Adipocyte (in vitro differentiated cells): Measurements from ENCODE around the gene BUB3.

Experiments
- DNase-seq: peaks from one replicate; pipeline ENCODE4 v3.0.0-alpha.2; 2015; ENCODE audit warnings: low read depth
- H3K27me3 ChIP-seq: replicated peaks from 2 replicates; pipeline ENCODE4 v1.7.0; 2013; ENCODE audit warnings: mild to moderate bottlenecking, low read length, moderate library complexity; ENCODE audit not compliant: control insufficient read depth, insufficient read depth
- H3K36me3 ChIP-seq: 2 replicates; pipeline ENCODE4 v1.7.0; 2013; ENCODE audit warnings: low read length, mild to moderate bottlenecking, moderate library complexity; ENCODE audit not compliant: control insufficient read depth, insufficient read depth, severe bottlenecking
- H3K4me1 ChIP-seq: 2 replicates; pipeline ENCODE4 v1.7.0; 2013; ENCODE audit warnings: mild to moderate bottlenecking, low read length, moderate library complexity; ENCODE audit not compliant: control insufficient read depth, insufficient read depth
- H3K4me3 ChIP-seq: 2 replicates; pipeline ENCODE4 v1.7.0; 2013; ENCODE audit warnings: mild to moderate bottlenecking, low read length, moderate library complexity
- H3K9ac ChIP-seq: 2 replicates; pipeline ENCODE4 v1.7.0; 2013; ENCODE audit warnings: mild to moderate bottlenecking, low read length, moderate library complexity
- H3K9me3 ChIP-seq: 2 replicates; pipeline ENCODE4 v1.7.0; 2013; ENCODE audit warnings: mild to moderate bottlenecking, low read length, moderate library complexity; ENCODE audit not compliant: control insufficient read depth

The BUB3 gene

GRCh38 chr10:123149568-123150270 is 4.5 kb upstream of the BUB3 start:
- no peak overlapping the region for H3K9ac ChIP-seq
- peak; percentile 49 for DNase-seq
- peak overlapping the region; percentile 77 for H3K4me3 ChIP-seq
- H3K27me3 ChIP-seq: peaks cover 70% of the 10 kb centered on the region
- H3K9me3 ChIP-seq: no peaks in the 10 kb centered on the region
- H3K36me3 ChIP-seq: no peaks in the 10 kb centered on the region
- H3K4me1 ChIP-seq: peaks cover 12% of the 10 kb centered on the region

- Histone ChIP-seq H3K27me3 (peaks cover 63% of the 10 kb centered on the region), H3K9me3 (no peaks in the 10 kb centered on the region), H3K4me3 (peak overlapping the region; percentile 77), H3K4me1 (peaks cover 16% of the 10 kb centered on the region), H3K36me3 (no peaks in the 10 kb centered on the region), H3K9ac (no peak overlapping the region)
- no peak for DNase-seq
Measured at GRCh38 chr10:123150271-123150985, 3.8 kb upstream of the BUB3 start.

GRCh38 chr10:123150986-123151736 is 3.0 kb upstream of the BUB3 start:
- H3K27me3 ChIP-seq: peaks cover 56% of the 10 kb centered on the region
- H3K9ac ChIP-seq: no peak overlapping the region
- H3K4me1 ChIP-seq: peaks cover 23% of the 10 kb centered on the region
- peaks cover 4% of the 10 kb centered on the region for H3K36me3 ChIP-seq
- no peaks in the 10 kb centered on the region for H3K9me3 ChIP-seq
- peak; percentile 14 for DNase-seq
- peak overlapping the region; percentile 72 for H3K4me3 ChIP-seq

DNA sequence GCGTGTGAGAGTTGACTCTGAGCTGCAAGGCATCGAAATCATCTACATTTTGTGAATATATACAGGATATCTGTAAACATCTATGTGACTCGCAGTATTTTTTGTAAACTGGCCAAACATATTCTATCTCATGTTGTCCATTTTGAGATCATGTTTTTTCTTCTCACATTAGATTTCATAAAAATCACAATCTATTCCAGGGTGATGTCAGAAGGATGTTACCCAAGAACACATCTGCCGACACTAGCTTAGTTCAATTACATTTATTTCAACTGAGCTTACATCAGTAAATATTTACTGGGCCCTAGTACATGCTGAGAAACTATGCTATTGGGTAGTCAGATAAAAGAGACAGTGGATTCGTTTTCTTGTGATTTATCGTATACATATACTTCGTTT is 2.5 kb upstream of the BUB3 start:
- Histone ChIP-seq H3K27me3 (peaks cover 56% of the 10 kb centered on the region), H3K9ac (no peak overlapping the region), H3K4me1 (peaks cover 26% of the 10 kb centered on the region), H3K36me3 (peaks cover 10% of the 10 kb centered on the region), H3K9me3 (no peaks in the 10 kb centered on the region), H3K4me3 (no peak overlapping the region)
- no peak for DNase-seq

DNA sequence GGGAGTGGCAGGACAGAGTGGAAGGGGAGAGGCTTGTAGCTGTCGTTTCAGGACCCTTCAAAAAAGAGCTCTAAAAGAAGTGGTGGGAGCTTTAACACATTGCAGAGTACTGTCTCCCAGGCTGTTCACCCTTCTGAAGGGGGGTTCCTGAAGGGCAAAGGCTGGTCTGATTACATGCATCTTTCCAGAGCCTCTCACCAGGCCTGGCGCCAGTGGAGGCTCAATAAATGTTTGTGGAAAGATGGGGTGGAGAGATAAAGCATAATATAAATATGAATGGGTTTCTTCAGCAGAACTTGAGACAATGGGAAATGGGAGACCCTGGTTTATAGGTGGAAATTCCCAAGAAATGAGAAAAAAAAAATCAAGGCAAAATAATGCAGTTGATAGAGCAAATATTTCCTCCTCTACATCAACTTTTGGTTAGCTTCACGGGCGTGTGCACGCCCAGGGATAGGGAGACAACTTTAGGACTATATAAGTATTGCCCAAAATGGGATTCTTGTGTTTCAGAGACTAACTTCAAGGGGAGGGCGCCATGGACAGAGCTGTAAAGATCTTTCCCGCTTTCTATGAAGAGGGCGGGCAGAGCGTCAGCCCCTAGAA is 613 bp upstream of the BUB3 start:
- DNase-seq: no peak
- Histone ChIP-seq H3K4me1 (peaks cover 35% of the 10 kb centered on the region), H3K4me3 (no peak overlapping the region), H3K9me3 (no peaks in the 10 kb centered on the region), H3K36me3 (peaks cover 28% of the 10 kb centered on the region), H3K9ac (no peak overlapping the region), H3K27me3 (peaks cover 40% of the 10 kb centered on the region)

DNA sequence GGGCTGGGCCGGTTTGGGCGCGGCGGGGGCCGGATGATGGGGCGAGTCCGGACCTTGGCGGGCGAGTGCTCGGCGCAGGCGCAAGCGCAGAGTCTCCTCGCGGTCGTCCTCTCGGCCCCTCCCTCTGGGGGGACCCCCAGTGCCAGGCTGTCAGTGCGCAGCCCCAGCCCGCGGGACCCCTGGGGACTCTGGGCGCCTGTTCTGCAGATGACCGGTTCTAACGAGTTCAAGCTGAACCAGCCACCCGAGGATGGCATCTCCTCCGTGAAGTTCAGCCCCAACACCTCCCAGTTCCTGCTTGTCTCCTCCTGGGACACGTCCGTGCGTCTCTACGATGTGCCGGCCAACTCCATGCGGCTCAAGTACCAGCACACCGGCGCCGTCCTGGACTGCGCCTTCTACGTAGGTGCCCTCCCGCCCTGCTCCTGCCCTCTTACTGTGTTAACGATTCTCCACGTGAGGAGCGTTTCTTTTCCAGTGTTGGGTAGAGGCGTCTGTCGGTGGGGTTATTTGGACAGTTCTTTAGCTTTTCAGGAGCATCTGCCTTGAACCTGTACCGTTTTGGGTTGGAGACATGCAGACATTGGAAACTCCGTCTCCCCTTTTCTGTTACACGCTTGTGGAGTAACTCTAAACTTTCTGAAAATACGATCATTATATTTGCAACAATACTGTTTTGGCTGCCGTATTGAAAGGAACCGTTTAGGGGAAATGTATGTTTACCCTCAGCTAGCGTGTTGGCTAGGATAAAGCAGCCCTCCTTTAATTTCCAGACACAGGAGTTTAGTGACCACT is 706 bp downstream of the BUB3 start:
- Histone ChIP-seq H3K9me3 (no peaks in the 10 kb centered on the region), H3K27me3 (peaks cover 29% of the 10 kb centered on the region), H3K4me3 (peak overlapping the region; percentile 97), H3K9ac (peak overlapping the region; percentile 98), H3K4me1 (peaks cover 35% of the 10 kb centered on the region), H3K36me3 (peaks cover 28% of the 10 kb centered on the region)
- peak; percentile 80 for DNase-seq

DNA sequence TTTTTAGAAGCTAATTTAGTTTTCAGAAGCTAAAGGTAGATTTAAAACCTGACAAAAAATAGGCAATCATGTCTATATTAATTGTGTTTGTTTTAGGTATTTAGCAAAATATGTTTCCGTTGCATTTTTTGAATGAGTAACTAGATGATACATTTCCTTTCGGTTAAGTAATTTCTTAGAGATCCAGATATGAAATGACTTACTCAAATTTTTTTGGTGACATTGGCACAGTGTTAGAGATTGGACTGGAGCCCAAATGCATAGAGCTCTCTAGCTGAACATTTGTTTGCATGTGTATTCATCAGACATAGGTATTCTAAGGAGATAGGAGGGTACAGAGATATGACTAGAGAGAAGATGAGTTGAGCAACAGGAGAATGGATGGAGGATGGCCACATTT is 1.9 kb downstream of the BUB3 start:
- H3K9ac ChIP-seq: no peak overlapping the region
- peak overlapping the region; percentile 97 for H3K4me3 ChIP-seq
- H3K36me3 ChIP-seq: peaks cover 37% of the 10 kb centered on the region
- H3K27me3 ChIP-seq: peaks cover 19% of the 10 kb centered on the region
- H3K4me1 ChIP-seq: peaks cover 25% of the 10 kb centered on the region
- H3K9me3 ChIP-seq: no peaks in the 10 kb centered on the region
- DNase-seq: peak; percentile 53

GRCh38 chr10:123157210-123157609 is 3.0 kb downstream of the BUB3 start:
- H3K4me1 ChIP-seq: peaks cover 23% of the 10 kb centered on the region
- peaks cover 7% of the 10 kb centered on the region for H3K27me3 ChIP-seq
- no peak overlapping the region for H3K9ac ChIP-seq
- H3K4me3 ChIP-seq: no peak overlapping the region
- H3K9me3 ChIP-seq: no peaks in the 10 kb centered on the region
- peaks cover 49% of the 10 kb centered on the region for H3K36me3 ChIP-seq
- peak; percentile 49 for DNase-seq

GRCh38 chr10:123158682-123159081 is 4.5 kb downstream of the BUB3 start:
- H3K27me3 ChIP-seq: no peaks in the 10 kb centered on the region
- peaks cover 63% of the 10 kb centered on the region for H3K36me3 ChIP-seq
- no peaks in the 10 kb centered on the region for H3K9me3 ChIP-seq
- no peak overlapping the region for H3K4me3 ChIP-seq
- H3K9ac ChIP-seq: no peak overlapping the region
- no peak for DNase-seq
- peaks cover 23% of the 10 kb centered on the region for H3K4me1 ChIP-seq

- Histone ChIP-seq H3K9ac (no peak overlapping the region), H3K36me3 (peaks cover 81% of the 10 kb centered on the region)
- DNase-seq: no peak
Measured at GRCh38 chr10:123160311-123160980, 6.2 kb downstream of the BUB3 start.

More at GRCh38 chr10:123160311-123160980, 6.2 kb downstream of the BUB3 start:
- H3K4me3 ChIP-seq: no peak overlapping the region
- H3K4me1 ChIP-seq: peaks cover 19% of the 10 kb centered on the region
- H3K9me3 ChIP-seq: no peaks in the 10 kb centered on the region
- H3K27me3 ChIP-seq: no peaks in the 10 kb centered on the region
